GM15510 (cell line): ENCODE results near the gene SP110.

Source experiments
- POLR2A ChIP-seq: IDR thresholded peaks from 3 replicates; pipeline ENCODE4 v1.6.1; 2011; ENCODE audit warnings: borderline replicate concordance; ENCODE audit not compliant: insufficient read length; ENCODE audit errors: extremely low read depth

The SP110 gene

DNA sequence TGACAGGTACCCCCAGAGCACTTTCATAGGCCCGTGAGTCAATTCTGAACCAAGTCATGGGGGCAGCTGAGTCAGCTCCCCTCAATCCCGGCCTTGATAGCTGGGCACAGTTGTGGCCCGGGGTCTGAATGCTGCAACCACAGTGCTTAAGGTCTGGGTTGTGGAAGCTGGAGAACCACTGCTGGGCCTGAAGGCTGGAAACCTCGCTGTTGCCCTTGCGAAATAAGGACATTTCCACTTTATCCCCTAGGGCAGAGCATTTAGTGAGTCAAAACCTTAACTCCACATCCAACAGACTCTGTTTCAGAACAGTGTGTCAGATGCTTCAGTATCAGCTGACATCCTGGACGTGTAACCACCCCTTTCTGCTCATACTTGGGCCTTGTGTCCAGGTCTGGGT is 58.6 kb downstream of the SP110 start:
- no peak for TF ChIP-seq POLR2A

DNA sequence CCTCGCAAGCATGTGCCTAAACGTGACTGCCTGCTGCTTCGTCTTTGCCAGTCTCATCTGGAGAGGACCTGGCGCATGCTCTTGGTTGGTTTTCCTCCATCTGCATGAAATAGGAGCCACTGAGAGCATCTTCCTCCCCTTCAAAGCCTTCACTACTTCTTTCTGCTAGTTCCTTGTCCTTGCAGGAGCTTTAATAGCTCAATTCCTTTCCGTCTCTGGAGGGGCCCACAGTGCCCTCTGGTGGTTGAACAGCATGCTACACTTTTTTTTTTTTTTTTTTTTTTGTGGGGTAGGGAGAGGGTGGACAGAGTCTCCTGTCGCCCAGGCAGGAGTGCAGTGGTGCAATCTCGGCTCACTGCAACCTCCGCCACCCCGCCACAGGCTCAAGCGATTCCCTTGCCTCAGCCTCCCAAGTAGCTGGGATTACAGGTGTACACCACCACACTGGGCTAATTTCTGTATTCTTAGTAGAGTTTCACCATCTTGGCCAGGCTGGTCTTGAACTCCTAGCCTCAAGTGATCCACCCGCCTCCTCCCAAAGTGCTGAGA is 59.6 kb downstream of the SP110 start:
- TF ChIP-seq POLR2A, result no peak

DNA sequence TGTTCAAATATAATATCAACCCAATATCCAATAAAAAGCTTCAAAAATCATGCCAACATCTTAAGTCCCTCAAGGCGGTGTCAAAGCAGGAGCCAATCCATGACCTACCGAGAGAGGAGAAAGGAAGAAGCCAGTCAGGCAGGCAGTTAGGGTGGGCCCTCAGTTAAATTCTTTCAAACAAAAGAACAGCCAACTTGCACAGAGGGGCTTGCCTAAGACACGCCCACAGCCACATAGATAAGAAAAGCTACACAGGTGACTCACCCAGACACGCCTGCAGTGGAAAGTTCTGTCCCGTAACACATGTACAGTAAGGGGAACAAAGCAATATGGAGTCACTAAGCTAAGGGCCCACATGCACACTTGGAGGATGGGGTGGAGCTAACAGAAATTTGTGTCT is 61.3 kb downstream of the SP110 start:
- no peak for TF ChIP-seq POLR2A

- no peak for TF ChIP-seq POLR2A
These were observed 62.7 kb downstream of the SP110 start for GRCh38 chr2:230156782-230157699.

GRCh38 chr2:230155359-230155758 is 64.4 kb downstream of the SP110 start:
- no peak for TF ChIP-seq POLR2A

- TF ChIP-seq POLR2A, result no peak
These were observed 66.3 kb downstream of the SP110 start for GRCh38 chr2:230153390-230153976.

- TF ChIP-seq POLR2A, result no peak
These were observed 67.5 kb downstream of the SP110 start for GRCh38 chr2:230152334-230152733.

DNA sequence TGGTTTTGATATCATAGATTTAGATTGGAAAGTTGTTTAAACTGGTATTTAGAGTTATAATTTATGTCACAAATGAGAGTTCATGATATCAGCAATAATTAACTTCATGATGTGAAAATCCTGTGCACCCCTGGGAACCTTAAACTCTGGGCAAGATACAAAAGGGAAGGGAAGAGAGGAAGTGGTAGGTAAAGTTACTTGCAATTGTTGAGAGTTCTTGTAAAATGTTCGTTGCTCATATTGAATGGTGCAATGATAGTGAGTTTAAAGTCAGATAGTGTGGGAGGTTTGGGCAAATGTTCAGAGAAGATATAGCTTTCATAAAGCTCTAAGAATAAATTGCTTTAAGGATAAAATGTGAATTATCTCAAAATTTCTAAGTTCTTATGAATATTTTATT is 75.4 kb downstream of the SP110 start:
- no peak for TF ChIP-seq POLR2A

DNA sequence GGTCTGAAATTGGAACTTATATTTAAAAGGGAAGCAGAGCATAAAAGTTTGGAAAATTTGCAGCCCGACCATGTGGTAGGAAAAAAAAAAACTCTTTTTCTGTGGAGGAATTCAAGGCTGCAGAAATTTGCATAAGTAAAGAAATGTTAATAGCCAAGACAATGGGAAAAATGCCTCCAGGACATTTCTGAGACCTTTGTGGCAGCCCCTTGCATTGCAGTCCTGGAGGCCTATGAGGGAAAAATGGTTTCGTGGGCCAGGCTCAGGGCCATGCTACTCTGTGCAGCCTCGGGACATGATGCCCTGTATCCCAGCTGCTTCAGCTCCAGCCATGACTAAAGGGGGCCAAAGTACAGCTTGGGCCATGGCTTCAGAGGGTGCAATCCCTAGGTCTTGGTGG is 79.1 kb downstream of the SP110 start:
- TF ChIP-seq POLR2A, result no peak

DNA sequence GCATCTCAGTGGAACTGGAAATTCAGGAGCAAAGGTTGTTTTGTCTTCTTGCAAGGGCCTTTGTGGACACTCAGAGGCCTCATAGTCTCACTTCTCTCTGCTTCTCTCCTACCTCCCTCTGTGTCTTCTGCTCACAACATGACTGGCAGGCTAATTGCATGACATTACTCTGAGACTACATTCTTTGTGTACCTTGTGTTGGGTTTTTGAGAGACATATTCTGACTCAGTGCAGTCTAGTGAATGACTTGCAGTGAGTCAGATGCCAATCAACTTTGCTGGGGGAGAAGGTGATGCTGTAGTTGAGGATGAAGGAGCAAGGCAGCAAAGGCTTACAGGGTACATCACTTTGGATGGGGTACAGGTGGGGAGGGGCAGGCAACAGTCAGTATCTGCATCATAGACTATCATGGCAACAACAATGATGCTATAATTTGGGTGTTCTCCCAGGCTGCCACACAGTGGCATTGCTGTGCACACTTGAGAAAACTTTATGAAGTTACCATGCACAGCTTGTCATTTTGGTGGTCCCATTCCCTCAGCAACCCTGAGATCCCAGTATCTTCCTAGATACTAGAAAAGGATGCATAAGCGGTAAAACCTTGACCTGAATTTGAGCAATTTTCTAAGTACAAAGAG is 81.8 kb downstream of the SP110 start:
- TF ChIP-seq POLR2A, result no peak

- TF ChIP-seq POLR2A, result no peak
These were observed 84.7 kb downstream of the SP110 start for GRCh38 chr2:230135130-230135525.

DNA sequence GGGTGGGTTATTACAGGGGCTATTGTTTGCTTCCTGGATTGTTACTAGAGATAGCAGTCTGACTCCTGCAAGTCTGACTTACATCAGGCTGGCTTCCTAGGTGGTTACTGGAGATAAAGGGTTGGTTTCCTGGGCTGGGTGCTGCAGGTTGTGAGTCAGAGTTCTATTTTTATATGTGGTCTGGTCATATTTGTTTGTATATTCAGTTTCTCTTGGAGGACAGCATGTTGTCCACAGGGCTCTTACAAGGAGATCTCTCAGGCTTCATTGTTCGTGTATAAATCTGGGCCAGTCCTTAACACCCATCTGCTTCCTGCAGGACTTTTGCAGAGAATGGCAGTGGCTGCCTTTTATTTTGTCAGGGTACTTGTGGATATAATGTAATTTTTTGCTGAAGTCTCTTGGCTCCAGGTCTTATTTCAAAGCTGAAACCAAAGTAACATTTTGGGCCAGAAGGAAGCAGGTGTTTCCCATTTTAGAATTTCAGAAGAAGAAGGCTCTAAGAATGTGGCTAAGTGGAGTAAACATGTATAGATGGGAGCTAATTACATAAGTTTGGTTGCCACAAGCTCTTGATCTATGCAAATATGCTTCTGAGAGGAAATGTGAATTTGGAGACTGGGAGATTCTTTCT is 85.2 kb downstream of the SP110 start:
- no peak for TF ChIP-seq POLR2A

DNA sequence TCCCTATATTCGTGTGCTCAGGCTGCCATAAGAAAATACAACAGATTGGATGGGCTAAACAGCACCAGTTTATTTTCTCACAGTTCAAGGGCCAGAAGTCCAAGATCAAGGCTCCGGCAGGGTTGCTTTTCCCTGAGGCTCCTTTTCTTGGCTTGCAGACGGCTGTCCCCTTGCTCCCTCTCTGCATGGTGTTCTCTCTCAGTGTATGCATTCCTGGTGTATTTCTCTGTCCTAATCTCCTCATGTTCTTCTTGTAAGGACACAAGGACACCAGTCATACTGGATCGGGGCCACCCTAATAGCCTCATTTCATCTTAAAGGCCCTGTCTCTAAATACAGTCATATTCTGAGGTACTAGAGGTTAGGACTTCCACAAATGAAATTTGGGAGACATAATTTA is 88.4 kb downstream of the SP110 start:
- no peak for TF ChIP-seq POLR2A

- no peak for TF ChIP-seq POLR2A
These were observed 89.0 kb downstream of the SP110 start for GRCh38 chr2:230130668-230131364.
